ENCODE results near the gene PRSS27.
A peak's percentile ranks its signal among the peaks of the same experiment; 100 is the strongest.
"Not testable (repeated sequence)": the region's sequence is repeated elsewhere in the genome, so short reads cannot be mapped to it uniquely, and the experiment has no call there.

Gene PRSS27

GRCh38 chr16:2742323-2743006 is 22.4 kb upstream of the PRSS27 start:
- H3K9me3 Mint-ChIP-seq = no peaks in the 10 kb centered on the region
- H3K36me3 Mint-ChIP-seq (ENCODE audit: low read depth) = no peaks in the 10 kb centered on the region
- no peak overlapping the region for H3K27ac Mint-ChIP-seq
- H3K4me1 Mint-ChIP-seq (ENCODE audit: low read depth) = no peaks in the 10 kb centered on the region
- H3K4me3 Mint-ChIP-seq = no peak overlapping the region
- H3K27me3 Mint-ChIP-seq = no peaks in the 10 kb centered on the region

GRCh38 chr16:2741168-2741567 is 21.1 kb upstream of the PRSS27 start:
- Mint-ChIP-seq H3K27ac (no peak overlapping the region), H3K36me3 (ENCODE audit: low read depth) (no peaks in the 10 kb centered on the region), H3K9me3 (no peaks in the 10 kb centered on the region), H3K27me3 (no peaks in the 10 kb centered on the region), H3K4me1 (ENCODE audit: low read depth) (no peaks in the 10 kb centered on the region), H3K4me3 (no peak overlapping the region)

GRCh38 chr16:2740476-2740875 is 20.5 kb upstream of the PRSS27 start:
- Mint-ChIP-seq H3K36me3 (ENCODE audit: low read depth) (no peaks in the 10 kb centered on the region), H3K4me1 (ENCODE audit: low read depth) (no peaks in the 10 kb centered on the region), H3K4me3 (no peak overlapping the region), H3K9me3 (no peaks in the 10 kb centered on the region), H3K27me3 (no peaks in the 10 kb centered on the region), H3K27ac (no peak overlapping the region)

- no peak overlapping the region for H3K4me3 Mint-ChIP-seq
- no peak overlapping the region for H3K27ac Mint-ChIP-seq
- no peaks in the 10 kb centered on the region for H3K36me3 Mint-ChIP-seq (ENCODE audit: low read depth)
- no peaks in the 10 kb centered on the region for H3K27me3 Mint-ChIP-seq
- no peaks in the 10 kb centered on the region for H3K9me3 Mint-ChIP-seq
- H3K4me1 Mint-ChIP-seq (ENCODE audit: low read depth) = no peaks in the 10 kb centered on the region
These were observed 19.8 kb upstream of the PRSS27 start for GRCh38 chr16:2739625-2740430.

GRCh38 chr16:2738615-2739014 is 18.6 kb upstream of the PRSS27 start:
- Mint-ChIP-seq H3K4me3 (no peak overlapping the region), H3K4me1 (ENCODE audit: low read depth) (no peaks in the 10 kb centered on the region), H3K36me3 (ENCODE audit: low read depth) (no peaks in the 10 kb centered on the region), H3K27me3 (no peaks in the 10 kb centered on the region), H3K9me3 (no peaks in the 10 kb centered on the region), H3K27ac (no peak overlapping the region)

- no peaks in the 10 kb centered on the region for H3K9me3 Mint-ChIP-seq
- H3K4me1 Mint-ChIP-seq (ENCODE audit: low read depth) = no peaks in the 10 kb centered on the region
- no peak overlapping the region for H3K27ac Mint-ChIP-seq
- no peaks in the 10 kb centered on the region for H3K27me3 Mint-ChIP-seq
- H3K4me3 Mint-ChIP-seq = no peak overlapping the region
- no peaks in the 10 kb centered on the region for H3K36me3 Mint-ChIP-seq (ENCODE audit: low read depth)
These were observed 17.9 kb upstream of the PRSS27 start for GRCh38 chr16:2737895-2738418.

GRCh38 chr16:2737238-2737605 is 17.2 kb upstream of the PRSS27 start:
- Mint-ChIP-seq H3K27me3 (no peaks in the 10 kb centered on the region), H3K9me3 (no peaks in the 10 kb centered on the region), H3K4me1 (ENCODE audit: low read depth) (no peaks in the 10 kb centered on the region)

GRCh38 chr16:2736476-2737237 is 16.6 kb upstream of the PRSS27 start:
- H3K27ac Mint-ChIP-seq = no peak overlapping the region
- H3K9me3 Mint-ChIP-seq = no peaks in the 10 kb centered on the region
- H3K4me1 Mint-ChIP-seq (ENCODE audit: low read depth) = no peaks in the 10 kb centered on the region
- no peak overlapping the region for H3K4me3 Mint-ChIP-seq
- no peaks in the 10 kb centered on the region for H3K36me3 Mint-ChIP-seq (ENCODE audit: low read depth)
- no peaks in the 10 kb centered on the region for H3K27me3 Mint-ChIP-seq

More at GRCh38 chr16:2737238-2737605, 17.2 kb upstream of the PRSS27 start:
- Mint-ChIP-seq H3K4me3 (no peak overlapping the region), H3K36me3 (ENCODE audit: low read depth) (no peaks in the 10 kb centered on the region), H3K27ac (no peak overlapping the region)

- no peaks in the 10 kb centered on the region for H3K4me1 Mint-ChIP-seq (ENCODE audit: low read depth)
- no peak overlapping the region for H3K27ac Mint-ChIP-seq
- no peaks in the 10 kb centered on the region for H3K27me3 Mint-ChIP-seq
- H3K4me3 Mint-ChIP-seq = no peak overlapping the region
- no peaks in the 10 kb centered on the region for H3K36me3 Mint-ChIP-seq (ENCODE audit: low read depth)
- H3K9me3 Mint-ChIP-seq = no peaks in the 10 kb centered on the region
These were observed 15.0 kb upstream of the PRSS27 start for GRCh38 chr16:2734844-2735515.

GRCh38 chr16:2728034-2728433 is 8.0 kb upstream of the PRSS27 start:
- Mint-ChIP-seq H3K27ac (peak overlapping the region; percentile 70), H3K9me3 (no peaks in the 10 kb centered on the region), H3K4me1 (ENCODE audit: low read depth) (peaks cover 7% of the 10 kb centered on the region), H3K4me3 (no peak overlapping the region), H3K27me3 (peaks cover 15% of the 10 kb centered on the region), H3K36me3 (ENCODE audit: low read depth) (no peaks in the 10 kb centered on the region)

- Mint-ChIP-seq H3K9me3 (no peaks in the 10 kb centered on the region), H3K27ac (no peak overlapping the region), H3K4me3 (no peak overlapping the region), H3K36me3 (ENCODE audit: low read depth) (no peaks in the 10 kb centered on the region), H3K4me1 (ENCODE audit: low read depth) (peaks cover 7% of the 10 kb centered on the region), H3K27me3 (peaks cover 15% of the 10 kb centered on the region)
These were observed 6.9 kb upstream of the PRSS27 start for GRCh38 chr16:2726923-2727322.

GRCh38 chr16:2724816-2725348 is 4.9 kb upstream of the PRSS27 start:
- H3K27me3 Mint-ChIP-seq = peaks cover 15% of the 10 kb centered on the region
- H3K27ac Mint-ChIP-seq = no peak overlapping the region
- H3K4me3 Mint-ChIP-seq = no peak overlapping the region
- H3K36me3 Mint-ChIP-seq (ENCODE audit: low read depth) = no peaks in the 10 kb centered on the region
- H3K4me1 Mint-ChIP-seq (ENCODE audit: low read depth) = peaks cover 7% of the 10 kb centered on the region
- H3K9me3 Mint-ChIP-seq = no peaks in the 10 kb centered on the region

GRCh38 chr16:2724088-2724676 is 4.2 kb upstream of the PRSS27 start:
- H3K9me3 Mint-ChIP-seq = no peaks in the 10 kb centered on the region
- no peak overlapping the region for H3K27ac Mint-ChIP-seq
- H3K27me3 Mint-ChIP-seq = peaks cover 15% of the 10 kb centered on the region
- H3K4me3 Mint-ChIP-seq = no peak overlapping the region
- peaks cover 7% of the 10 kb centered on the region for H3K4me1 Mint-ChIP-seq (ENCODE audit: low read depth)
- H3K36me3 Mint-ChIP-seq (ENCODE audit: low read depth) = no peaks in the 10 kb centered on the region

GRCh38 chr16:2721634-2722173 is 1.7 kb upstream of the PRSS27 start:
- not testable (repeated sequence) for H3K36me3 Mint-ChIP-seq (ENCODE audit: low read depth); H3K9me3 Mint-ChIP-seq; H3K4me1 Mint-ChIP-seq (ENCODE audit: low read depth)
- H3K4me3 Mint-ChIP-seq = peak overlapping the region; percentile 65
- H3K27me3 Mint-ChIP-seq = peaks cover 15% of the 10 kb centered on the region
- peak overlapping the region; percentile 31 for H3K27ac Mint-ChIP-seq

All from stimulated activated naive CD8-positive, alpha-beta T cell treated with anti-CD3 and anti-CD28 coated beads, Interleukin-15, Interleukin-2, amounts not matched to agents 100 ng/mL and 50 ng/mL, for 24 hours (primary cell).